Mesothelial cell of epicardium (in vitro differentiated cells): ENCODE measurements around the gene TMEM183A. TPM values are rescaled to one million over a fixed set of nuclear protein-coding genes. Genes with fewer than 3 reads are reported as not detected.

Source experiments
- DNase-seq, 2 experiments: peaks; one replicate each; pipeline ENCODE4 v3.0.0; 2021; ENCODE audit warnings: low spot score in 2 of 2; ENCODE audit not compliant: unreplicated experiment in 2 of 2
- H3K27ac Mint-ChIP-seq: 2 replicates; pipeline ENCODE4 v1.8.0; 2021; ENCODE audit warnings: mixed read lengths
- H3K27me3 Mint-ChIP-seq: 2 replicates; pipeline ENCODE4 v1.8.0; 2021; ENCODE audit warnings: low read depth, mixed read lengths
- H3K36me3 Mint-ChIP-seq: 2 replicates; pipeline ENCODE4 v1.8.0; 2021; ENCODE audit warnings: mixed read lengths
- H3K4me1 Mint-ChIP-seq: 2 replicates; pipeline ENCODE4 v1.8.0; 2021; ENCODE audit warnings: mixed read lengths
- H3K4me3 Mint-ChIP-seq: 2 replicates; pipeline ENCODE4 v1.8.0; 2021; ENCODE audit warnings: mild to moderate bottlenecking, moderate library complexity, mixed read lengths
- H3K9me3 Mint-ChIP-seq: 2 replicates; pipeline ENCODE4 v1.8.0; 2021; ENCODE audit warnings: mixed read lengths
- total RNA-seq: library from RNA; stranded (reverse); gene quantifications from 3 replicates; pipeline ENCODE4 v1.2.1, GENCODE V29; 2021
- TF ChIP-seq, protein P1 (sequence below): fragments of 200-600 bp; sonication (generic); IDR thresholded peaks from one replicate; pipeline ENCODE4 v1.5.0; 2021; ENCODE audit warnings: antibody characterized with exemption; ENCODE audit not compliant: unreplicated experiment

Gene TMEM183A, protein sequence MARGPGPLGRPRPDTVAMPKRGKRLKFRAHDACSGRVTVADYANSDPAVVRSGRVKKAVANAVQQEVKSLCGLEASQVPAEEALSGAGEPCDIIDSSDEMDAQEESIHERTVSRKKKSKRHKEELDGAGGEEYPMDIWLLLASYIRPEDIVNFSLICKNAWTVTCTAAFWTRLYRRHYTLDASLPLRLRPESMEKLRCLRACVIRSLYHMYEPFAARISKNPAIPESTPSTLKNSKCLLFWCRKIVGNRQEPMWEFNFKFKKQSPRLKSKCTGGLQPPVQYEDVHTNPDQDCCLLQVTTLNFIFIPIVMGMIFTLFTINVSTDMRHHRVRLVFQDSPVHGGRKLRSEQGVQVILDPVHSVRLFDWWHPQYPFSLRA
- 58.4 to 64.5 TPM (median 64.0 TPM) in 3 replicates for total RNA-seq

DNA sequence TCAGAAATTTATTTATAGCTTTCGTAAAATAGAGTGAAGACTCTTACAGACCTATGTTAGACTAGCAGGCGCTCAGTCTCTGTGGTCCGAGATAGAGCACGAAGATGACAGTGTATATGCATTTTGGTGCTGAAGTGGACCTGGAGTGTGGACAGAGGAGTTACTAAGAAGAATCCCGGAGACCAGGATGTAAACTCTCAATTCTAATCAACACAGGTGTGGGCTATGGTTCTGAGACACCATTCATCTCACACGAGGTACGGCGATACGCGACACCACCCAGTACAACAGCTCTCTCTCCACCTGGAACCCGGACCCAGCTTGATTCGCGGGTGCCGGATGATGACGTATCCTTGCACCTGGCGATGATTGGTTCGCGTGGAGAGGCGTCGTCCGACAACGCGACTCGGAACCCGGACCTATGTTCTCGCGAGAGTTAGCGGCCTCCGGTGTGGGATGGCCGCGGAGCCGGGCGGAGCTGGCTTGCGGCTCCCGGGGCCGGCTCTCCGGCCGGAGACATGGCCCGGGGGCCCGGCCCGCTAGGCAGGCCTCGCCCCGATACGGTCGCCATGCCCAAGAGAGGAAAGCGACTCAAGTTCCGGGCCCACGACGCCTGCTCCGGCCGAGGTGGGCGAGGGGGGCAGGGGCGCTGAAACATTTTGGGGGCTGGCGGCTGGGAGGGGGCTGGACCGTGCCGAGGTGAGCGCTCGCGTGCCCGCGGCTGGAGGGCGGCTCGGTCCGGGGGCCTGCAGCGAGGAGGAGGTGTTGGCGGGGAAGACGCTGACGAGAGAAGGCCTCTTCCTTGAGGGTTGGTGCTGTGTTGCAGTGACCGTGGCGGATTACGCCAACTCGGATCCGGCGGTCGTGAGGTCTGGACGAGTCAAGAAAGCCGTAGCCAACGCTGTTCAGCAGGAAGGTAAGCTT is at the start of gene TMEM183A:
Gene TMEM183A, plus strand, starts transcription at position 427 of the 924 bp plus-strand sequence. Its CDS starts 92 bp downstream, at position 519.
- DNase-seq, result peak; percentile 91 to 94
- Mint-ChIP-seq H3K36me3 (peaks cover 13% of the 10 kb centered on the region), H3K9me3 (peaks cover 7% of the 10 kb centered on the region), H3K27ac (peak within 1 kb of the TSS; percentile 99), H3K27me3 (no peaks in the 10 kb centered on the region), H3K4me1 (peaks cover 18% of the 10 kb centered on the region), H3K4me3 (peak within 1 kb of the TSS; percentile 95)
- TF ChIP-seq, protein P1, sequence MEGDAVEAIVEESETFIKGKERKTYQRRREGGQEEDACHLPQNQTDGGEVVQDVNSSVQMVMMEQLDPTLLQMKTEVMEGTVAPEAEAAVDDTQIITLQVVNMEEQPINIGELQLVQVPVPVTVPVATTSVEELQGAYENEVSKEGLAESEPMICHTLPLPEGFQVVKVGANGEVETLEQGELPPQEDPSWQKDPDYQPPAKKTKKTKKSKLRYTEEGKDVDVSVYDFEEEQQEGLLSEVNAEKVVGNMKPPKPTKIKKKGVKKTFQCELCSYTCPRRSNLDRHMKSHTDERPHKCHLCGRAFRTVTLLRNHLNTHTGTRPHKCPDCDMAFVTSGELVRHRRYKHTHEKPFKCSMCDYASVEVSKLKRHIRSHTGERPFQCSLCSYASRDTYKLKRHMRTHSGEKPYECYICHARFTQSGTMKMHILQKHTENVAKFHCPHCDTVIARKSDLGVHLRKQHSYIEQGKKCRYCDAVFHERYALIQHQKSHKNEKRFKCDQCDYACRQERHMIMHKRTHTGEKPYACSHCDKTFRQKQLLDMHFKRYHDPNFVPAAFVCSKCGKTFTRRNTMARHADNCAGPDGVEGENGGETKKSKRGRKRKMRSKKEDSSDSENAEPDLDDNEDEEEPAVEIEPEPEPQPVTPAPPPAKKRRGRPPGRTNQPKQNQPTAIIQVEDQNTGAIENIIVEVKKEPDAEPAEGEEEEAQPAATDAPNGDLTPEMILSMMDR, result no peak

DNA sequence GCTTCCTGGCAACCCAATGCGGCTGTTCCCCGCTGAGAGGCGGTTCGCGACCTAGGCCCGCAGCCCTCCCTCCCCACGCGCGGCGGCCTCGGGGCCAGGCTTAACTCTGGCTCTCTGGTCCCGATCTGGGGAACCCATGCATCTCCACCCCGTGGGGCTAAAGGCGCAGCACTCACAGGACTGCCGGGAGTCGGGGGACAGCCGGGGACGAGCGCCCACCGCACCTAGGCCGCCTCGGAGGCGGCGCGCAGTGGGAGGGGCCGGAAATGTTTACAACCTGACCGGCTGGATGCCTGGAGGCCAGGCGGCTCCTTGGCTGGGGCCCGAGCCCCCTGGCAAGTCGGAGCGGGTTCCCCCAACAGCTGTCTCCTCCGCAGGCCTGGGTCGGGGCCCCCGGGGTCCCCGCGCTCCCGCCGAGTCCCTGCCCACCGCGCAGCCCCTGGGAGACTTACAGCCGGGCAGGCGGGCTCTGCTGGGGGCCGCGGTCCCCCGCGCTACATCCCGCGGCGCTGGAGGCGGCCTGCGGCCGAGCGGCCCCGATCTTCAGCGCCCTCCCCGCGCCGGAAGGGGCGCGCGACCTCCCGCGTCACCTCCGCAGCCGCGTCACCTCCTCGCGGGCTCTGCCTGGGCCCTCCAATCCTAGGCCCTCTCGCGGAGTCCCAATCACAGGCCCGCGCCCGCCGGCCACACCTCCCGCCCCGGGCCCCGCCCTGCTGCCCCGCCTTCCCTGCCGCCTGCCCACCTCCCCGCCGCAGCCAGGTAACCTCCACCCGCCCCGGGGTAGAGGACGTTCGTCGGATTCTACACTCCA is 49.2 kb upstream of the TMEM183A start, which contains the start of gene ADIPOR1:
Gene ADIPOR1, minus strand, starts transcription at position 580 of the 811 bp plus-strand sequence. CDS start 7,242 bp downstream, outside the sequence.
- Mint-ChIP-seq H3K4me3 (peak within 1 kb of the TSS; percentile 82), H3K9me3 (no peaks in the 10 kb centered on the region), H3K27me3 (no peaks in the 10 kb centered on the region), H3K4me1 (peaks cover 21% of the 10 kb centered on the region), H3K27ac (peak within 1 kb of the TSS; percentile 89), H3K36me3 (no peaks in the 10 kb centered on the region)
- peak; percentile 81 to 91 for DNase-seq
- TF ChIP-seq, protein P1, result no peak

DNA sequence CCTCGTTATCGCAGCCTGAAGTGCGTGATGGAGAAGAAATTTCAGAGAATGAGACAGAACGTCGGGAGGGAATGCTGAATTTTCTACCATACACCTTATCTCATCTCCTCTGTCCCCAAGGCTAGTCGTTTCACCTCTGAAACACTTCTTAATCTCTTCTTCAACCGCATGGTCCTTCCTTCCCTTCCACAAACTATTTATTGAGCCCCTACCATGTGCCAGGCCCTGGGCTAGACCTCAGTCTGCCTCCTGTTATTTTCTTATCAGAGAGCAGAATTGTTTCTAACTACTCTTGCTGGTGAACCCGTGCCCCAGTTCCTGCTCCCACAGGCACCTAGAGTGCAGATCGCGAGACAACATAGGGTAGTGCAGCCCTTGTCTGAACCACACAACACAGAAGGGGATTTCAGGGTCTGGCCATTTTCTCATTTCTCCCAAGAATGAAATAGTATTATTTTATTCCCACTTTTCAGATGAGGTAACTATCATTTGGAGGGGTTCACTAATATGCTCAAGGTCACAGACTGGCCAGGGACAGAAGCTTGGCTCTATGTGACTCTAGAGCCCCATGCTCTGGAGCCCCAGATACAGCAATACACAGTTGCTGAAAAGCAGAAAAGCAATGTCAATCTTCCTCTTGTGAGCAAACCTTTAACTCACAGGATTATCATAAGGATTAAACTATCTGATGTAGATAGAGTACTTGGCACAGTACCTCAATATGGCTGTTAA is 48.5 kb upstream of the TMEM183A start:
- TF ChIP-seq, protein P1, result no peak

DNA sequence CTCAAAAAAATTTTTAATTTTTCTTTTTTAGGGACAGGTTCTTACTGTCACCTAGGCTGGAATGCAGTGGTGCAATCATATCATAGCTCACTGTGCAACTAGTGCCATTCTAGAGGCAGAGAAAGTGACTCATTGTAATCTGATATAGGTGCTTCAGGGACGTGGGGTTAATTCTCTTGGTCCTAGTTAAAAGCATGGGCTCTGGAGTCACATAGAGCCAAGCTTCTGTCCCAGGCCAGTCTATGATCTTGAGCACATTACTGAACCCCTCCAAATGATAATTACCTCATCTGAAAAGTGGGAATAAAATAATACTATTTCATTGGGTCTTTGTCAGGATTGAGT is 47.9 kb upstream of the TMEM183A start:
- H3K9me3 Mint-ChIP-seq, result no peaks in the 10 kb centered on the region
- no peak for DNase-seq
- peaks cover 21% of the 10 kb centered on the region for H3K4me1 Mint-ChIP-seq
- H3K36me3 Mint-ChIP-seq, result no peaks in the 10 kb centered on the region
- H3K4me3 Mint-ChIP-seq, result peak overlapping the region; percentile 82
- H3K27ac Mint-ChIP-seq, result no peak overlapping the region
- no peaks in the 10 kb centered on the region for H3K27me3 Mint-ChIP-seq
- TF ChIP-seq, protein P1, result no peak

More for the DNA sequence above, 48.5 kb upstream of the TMEM183A start:
- H3K4me3 Mint-ChIP-seq, result peak overlapping the region; percentile 82
- no peak for DNase-seq
- no peaks in the 10 kb centered on the region for H3K36me3 Mint-ChIP-seq
- peak overlapping the region; percentile 89 for H3K27ac Mint-ChIP-seq
- no peaks in the 10 kb centered on the region for H3K9me3 Mint-ChIP-seq
- H3K27me3 Mint-ChIP-seq, result no peaks in the 10 kb centered on the region
- peaks cover 21% of the 10 kb centered on the region for H3K4me1 Mint-ChIP-seq
